NCI-H128 (cell line): Measurements from ENCODE around the gene CCSER1.
"Not testable (repeated sequence)": the region's sequence is repeated elsewhere in the genome, so short reads cannot be mapped to it uniquely, and the experiment has no call there.

Experiments used
- DNase-seq: peaks from one replicate; lab custom pipeline; 2025; ENCODE audit not compliant: unreplicated experiment; lab: John Stamatoyannopoulos, UW

Gene CCSER1

DNA sequence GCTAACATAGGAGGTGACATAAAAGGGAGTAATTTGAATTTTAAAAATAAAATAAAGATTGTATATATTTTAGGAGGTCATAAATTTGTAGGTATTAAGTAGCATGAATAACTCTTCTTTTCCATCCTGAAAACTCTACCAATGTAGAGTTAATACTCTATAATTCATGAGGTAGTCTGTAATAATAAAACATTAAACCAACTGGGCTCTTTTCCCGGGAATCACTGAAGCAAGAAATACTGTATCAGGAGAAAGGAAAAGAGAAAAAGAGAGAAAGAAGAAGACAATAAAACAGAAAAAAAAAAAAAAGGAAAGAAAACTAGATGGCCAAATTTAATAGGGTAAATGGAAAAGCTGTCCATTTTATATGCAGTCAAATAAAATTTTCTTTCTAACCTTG is 984.4 kb downstream of the CCSER1 start:
- DNase-seq: no peak

- DNase-seq: no peak
These were observed 986.0 kb downstream of the CCSER1 start for GRCh38 chr4:91113130-91113706.

GRCh38 chr4:91114386-91114785 is 987.2 kb downstream of the CCSER1 start:
- DNase-seq: no peak

GRCh38 chr4:91116861-91117260 is 989.7 kb downstream of the CCSER1 start:
- no peak for DNase-seq

DNA sequence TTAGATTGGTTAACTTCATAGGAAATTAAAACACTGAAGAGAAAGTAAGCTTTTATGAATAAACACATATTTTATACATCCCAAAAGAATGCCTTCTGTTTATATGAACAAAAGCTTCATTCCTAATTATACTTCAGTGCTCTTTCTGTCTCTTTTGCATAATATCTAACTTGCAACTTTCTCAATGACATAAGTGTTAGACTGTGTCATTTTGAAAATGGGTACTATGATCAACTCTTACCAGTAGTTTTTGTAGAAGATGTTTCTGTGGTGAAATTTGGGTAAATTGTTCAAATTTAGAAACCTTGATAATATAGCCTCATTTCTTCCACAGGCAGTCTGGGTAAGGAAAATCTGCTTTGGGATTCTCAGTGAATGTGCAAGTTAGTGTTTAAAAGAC is 991.4 kb downstream of the CCSER1 start:
- no peak for DNase-seq

GRCh38 chr4:91123742-91124141 is 996.5 kb downstream of the CCSER1 start:
- DNase-seq: no peak

- no peak for DNase-seq
These were observed 1000.0 kb downstream of the CCSER1 start for GRCh38 chr4:91127192-91127591.

DNA sequence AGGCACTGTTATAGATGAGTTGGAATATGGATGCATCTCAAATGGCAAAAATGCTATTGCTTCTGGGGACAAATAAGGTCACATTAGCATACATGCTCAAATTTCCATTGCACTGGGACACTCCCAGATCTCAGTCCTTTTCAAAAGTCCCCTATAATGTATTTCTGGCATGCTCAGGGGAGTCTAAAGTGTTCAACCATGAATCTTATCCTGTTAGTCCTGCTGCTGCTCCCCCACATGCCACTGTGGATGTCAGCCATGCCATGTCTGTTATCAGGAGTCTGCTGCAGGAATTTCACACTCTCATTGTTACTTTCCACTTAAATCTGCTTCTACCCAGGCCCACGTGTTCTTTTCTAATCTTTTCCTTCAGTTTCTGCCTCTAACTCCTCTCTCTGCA is 1000.6 kb downstream of the CCSER1 start:
- DNase-seq: no peak

- DNase-seq: no peak
These were observed 1001.3 kb downstream of the CCSER1 start for GRCh38 chr4:91128519-91128918.

DNA sequence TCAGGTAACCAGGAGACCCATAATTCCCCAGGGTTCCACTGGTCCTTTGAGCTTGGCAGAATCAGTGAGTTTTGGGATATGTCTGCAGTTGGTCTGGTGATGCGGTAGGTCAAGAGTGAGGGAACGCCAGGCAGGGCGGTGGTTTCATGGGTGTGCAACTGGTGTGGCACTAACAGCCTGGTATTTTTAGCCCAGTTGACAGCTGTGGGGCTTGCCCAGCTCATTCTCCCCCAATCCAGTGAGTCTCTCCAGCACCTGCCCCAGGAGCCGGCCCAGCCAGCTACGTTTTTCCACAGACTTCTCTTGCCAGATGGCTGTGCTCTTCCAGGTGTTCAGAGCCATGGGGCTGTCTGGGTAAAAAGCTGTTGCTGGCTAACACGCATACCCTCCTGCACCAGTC is 1019.9 kb downstream of the CCSER1 start:
- no peak for DNase-seq

GRCh38 chr4:91154041-91154440 is 1026.8 kb downstream of the CCSER1 start:
- DNase-seq: not testable (repeated sequence)

GRCh38 chr4:91167864-91168653 is 1040.9 kb downstream of the CCSER1 start:
- DNase-seq: not testable (repeated sequence)

DNA sequence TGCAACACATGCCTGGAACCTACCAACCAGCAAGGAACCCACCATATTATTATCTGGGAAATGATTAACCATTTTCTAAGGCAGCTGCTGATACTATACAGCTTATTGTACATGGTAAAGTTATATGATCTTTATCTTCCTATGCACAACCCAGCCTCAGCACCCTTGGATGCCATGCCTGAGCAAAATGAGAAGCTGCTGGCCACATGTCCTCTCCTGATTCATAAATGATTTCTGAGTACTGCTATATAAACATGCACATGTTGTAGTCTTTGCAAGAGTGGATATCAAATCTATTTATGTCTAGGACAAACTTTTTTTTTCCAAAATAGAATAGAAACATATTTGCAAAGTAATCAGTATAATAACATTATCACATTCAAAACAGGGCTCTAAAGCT is 1043.6 kb downstream of the CCSER1 start:
- no peak for DNase-seq

- DNase-seq: no peak
These were observed 1044.0 kb downstream of the CCSER1 start for GRCh38 chr4:91171217-91171616.

GRCh38 chr4:91185061-91185460 is 1057.9 kb downstream of the CCSER1 start:
- not testable (repeated sequence) for DNase-seq

DNA sequence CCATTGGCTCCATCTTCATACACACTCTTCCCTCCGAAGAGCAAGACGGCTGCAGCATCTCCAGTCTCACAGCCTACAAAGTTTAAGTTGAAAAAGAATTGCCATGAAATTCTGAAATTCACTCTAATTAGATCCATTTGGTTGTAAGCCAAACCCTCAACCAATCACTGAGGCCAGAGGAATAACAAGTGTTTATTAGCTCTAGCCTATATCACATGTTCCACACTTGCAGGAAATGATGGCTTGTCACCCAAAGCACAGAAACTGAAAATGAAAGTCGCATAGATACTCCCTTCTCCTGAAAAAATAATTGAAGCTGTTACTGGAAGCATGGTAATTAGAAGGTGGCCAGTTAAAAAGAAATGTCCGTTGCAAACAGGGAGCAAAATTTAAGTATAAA is 1071.8 kb downstream of the CCSER1 start:
- no peak for DNase-seq

DNA sequence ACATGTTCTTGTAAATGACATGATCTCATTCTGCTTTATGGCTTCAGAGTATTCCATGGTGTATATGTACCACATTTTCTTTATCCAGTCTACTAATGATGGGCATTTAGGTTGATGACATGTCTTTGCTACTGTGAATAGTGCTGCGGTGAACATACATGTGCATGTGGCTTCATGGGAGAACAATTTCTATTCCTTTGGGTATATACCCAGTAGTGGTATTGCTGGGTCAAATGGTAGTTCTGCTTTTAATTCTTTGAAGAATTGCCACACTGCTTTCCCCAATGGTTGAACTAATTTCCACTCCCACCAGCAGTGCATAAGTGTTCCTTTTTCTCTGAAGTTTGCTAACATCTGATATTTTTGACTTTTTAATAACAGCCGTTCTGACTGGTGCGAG is 1080.3 kb downstream of the CCSER1 start:
- DNase-seq: no peak

DNA sequence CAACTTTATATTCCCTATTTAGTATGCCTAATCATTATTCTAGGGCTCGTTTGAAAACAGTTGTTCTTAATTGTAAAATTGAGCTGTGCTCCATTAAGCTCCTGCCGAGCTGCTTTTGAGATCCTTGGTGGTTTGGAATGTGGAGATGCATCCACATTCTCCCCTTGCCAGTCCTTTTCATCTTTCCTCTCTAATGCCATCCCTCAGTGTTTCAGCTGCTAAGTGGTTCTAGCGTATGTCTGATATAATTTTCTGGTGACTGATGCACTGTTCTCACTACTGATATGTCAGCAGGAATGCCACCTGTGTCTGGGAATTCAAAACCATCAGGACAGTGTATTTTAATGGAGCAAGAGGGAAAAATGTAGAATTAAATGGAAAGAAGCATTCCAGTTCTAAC is 1085.0 kb downstream of the CCSER1 start:
- DNase-seq: no peak

- not testable (repeated sequence) for DNase-seq
These were observed 1090.7 kb downstream of the CCSER1 start for GRCh38 chr4:91217831-91218403.

- DNase-seq: no peak
These were observed 1093.1 kb downstream of the CCSER1 start for GRCh38 chr4:91220315-91220714.

DNA sequence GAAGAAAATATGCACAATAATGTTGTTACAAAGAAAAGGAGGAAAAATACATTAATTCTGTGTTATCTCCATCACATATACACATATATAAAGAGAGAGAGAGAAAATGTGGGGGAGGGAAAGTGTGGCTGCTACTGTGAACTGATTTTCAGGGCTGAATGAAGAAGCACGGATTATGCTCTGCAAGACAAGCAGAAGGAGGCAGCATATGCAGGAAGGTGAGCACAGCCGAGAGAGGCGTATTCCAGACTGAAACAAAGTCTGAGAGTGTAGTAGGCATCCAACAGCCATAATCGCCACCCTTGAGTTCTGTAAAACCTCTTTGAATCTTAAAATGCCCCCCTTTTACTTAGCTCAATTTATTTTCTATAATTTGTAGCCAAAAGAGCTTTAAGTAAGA is 1094.8 kb downstream of the CCSER1 start:
- DNase-seq: no peak

GRCh38 chr4:91226867-91227266 is 1099.7 kb downstream of the CCSER1 start:
- no peak for DNase-seq
